Osteoblast (primary cell): Measurements from ENCODE around the gene LRRC18. TPM values are rescaled to one million over a fixed set of nuclear protein-coding genes. Genes with fewer than 3 reads are reported as not detected.

Experiments
- DNase-seq: peaks from one replicate; pipeline ENCODE4 v3.0.0; 2011; ENCODE audit warnings: low spot score, mixed read lengths; ENCODE audit not compliant: insufficient read length; ENCODE audit errors: missing footprints
- H2AFZ ChIP-seq: 2 replicates; pipeline ENCODE4 v1.6.0; 2011; ENCODE audit warnings: mild to moderate bottlenecking, low read length
- H3K27ac ChIP-seq: 2 replicates; pipeline ENCODE4 v1.5.1; 2011; ENCODE audit warnings: mild to moderate bottlenecking, low read depth, low read length, moderate library complexity
- H3K27me3 ChIP-seq: 2 replicates; pipeline ENCODE4 v1.6.0; 2012; ENCODE audit warnings: mild to moderate bottlenecking, control low read depth, inconsistent platforms, low read length, moderate library complexity; ENCODE audit not compliant: insufficient read depth
- H3K36me3 ChIP-seq: 2 replicates; pipeline ENCODE4 v1.5.1; 2011; ENCODE audit warnings: mild to moderate bottlenecking, low read length, control low read depth, moderate library complexity; ENCODE audit not compliant: insufficient read depth
- H3K4me1 ChIP-seq: 2 replicates; pipeline ENCODE4 v1.5.1; 2011; ENCODE audit warnings: mild to moderate bottlenecking, low read length, control low read depth, moderate library complexity; ENCODE audit not compliant: insufficient read depth
- H3K4me2 ChIP-seq: 2 replicates; pipeline ENCODE4 v1.6.0; 2011; ENCODE audit warnings: mild to moderate bottlenecking, low read length; ENCODE audit not compliant: insufficient read depth
- H3K4me3 ChIP-seq: fragments of 200-600 bp; sonication (generic); 3 replicates; pipeline ENCODE4 v1.5.1; 2012; ENCODE audit warnings: mild to moderate bottlenecking, low read length, inconsistent platforms; ENCODE audit not compliant: insufficient read depth
- H3K79me2 ChIP-seq: 2 replicates; pipeline ENCODE4 v1.6.0; 2012; ENCODE audit warnings: mild to moderate bottlenecking, low read length, control low read depth, inconsistent platforms; ENCODE audit not compliant: insufficient read depth
- H3K9me3 ChIP-seq: 2 replicates; pipeline ENCODE4 v1.5.1; 2011; ENCODE audit warnings: low read depth, low read length, control low read depth
- H4K20me1 ChIP-seq: 2 replicates; pipeline ENCODE4 v1.6.0; 2012; ENCODE audit warnings: mild to moderate bottlenecking, low read length, control low read depth; ENCODE audit not compliant: insufficient read depth
- CTCF ChIP-seq: IDR thresholded peaks from 2 replicates; pipeline ENCODE4 v1.5.1; 2011; ENCODE audit warnings: mild to moderate bottlenecking, low read depth, low read length, moderate library complexity; ENCODE audit errors: extremely low read depth
- total RNA-seq: library from RNA; depleted of rRNA; stranded (reverse); fragments of >200 nt; gene quantifications from 2 replicates; pipeline ENCODE4 v1.2.3, GENCODE V29; 2012

Gene LRRC18
- total RNA-seq, 1 donor = not detected

DNA sequence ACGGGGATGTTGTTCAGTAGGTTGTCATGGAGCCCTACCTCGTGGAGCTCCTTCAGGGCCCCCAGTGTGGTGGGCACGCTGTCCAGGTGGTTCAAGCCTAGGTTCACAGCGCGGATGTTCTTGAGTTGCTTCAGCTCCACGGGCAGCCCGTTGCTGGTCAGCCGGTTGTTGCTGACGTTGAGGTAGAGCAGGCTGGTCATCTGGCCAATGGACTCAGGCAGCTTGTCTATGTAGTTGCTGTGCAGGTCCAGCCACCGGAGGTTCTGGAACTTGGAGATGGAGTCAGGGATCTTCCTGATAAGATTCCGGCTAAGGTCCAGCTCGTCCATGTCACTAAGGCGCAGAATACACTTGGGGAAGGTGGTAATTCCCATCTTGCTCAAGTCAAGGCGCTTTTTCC is 26.0 kb downstream of the LRRC18 start:
- H3K4me2 ChIP-seq = no peak overlapping the region
- H3K27ac ChIP-seq = no peak overlapping the region
- no peaks in the 10 kb centered on the region for H3K9me3 ChIP-seq
- H3K4me3 ChIP-seq = no peak overlapping the region
- H3K4me1 ChIP-seq = no peaks in the 10 kb centered on the region
- no peaks in the 10 kb centered on the region for H3K79me2 ChIP-seq
- H3K27me3 ChIP-seq = peaks cover 21% of the 10 kb centered on the region
- H2AFZ ChIP-seq = no peak overlapping the region
- no peak for TF ChIP-seq CTCF
- no peaks in the 10 kb centered on the region for H3K36me3 ChIP-seq
- no peak for DNase-seq
- no peaks in the 10 kb centered on the region for H4K20me1 ChIP-seq

DNA sequence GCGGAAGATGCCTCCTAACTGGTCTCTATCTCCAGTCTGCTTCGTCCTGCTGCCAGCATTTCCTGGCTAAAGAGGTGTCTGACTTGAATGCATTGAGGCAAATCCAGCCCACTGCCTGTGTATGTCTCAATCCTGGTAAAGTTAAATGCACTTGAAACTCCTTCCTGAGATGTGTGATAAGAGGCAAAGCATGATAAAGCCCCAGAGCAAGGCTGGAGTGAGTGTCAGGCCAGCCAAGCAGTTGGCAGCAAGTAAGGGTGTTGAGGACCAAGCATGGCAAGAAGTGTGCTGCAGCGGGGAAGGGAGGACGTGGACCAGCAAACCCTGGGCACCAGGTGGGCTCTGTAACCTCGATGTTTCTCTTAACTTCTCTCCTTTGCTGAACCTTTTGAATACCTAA is 29.1 kb downstream of the LRRC18 start:
- Histone ChIP-seq H3K27me3 (peaks cover 11% of the 10 kb centered on the region), H4K20me1 (no peaks in the 10 kb centered on the region), H3K36me3 (no peaks in the 10 kb centered on the region), H3K4me2 (no peak overlapping the region), H3K9me3 (no peaks in the 10 kb centered on the region), H3K4me3 (no peak overlapping the region), H3K27ac (no peak overlapping the region), H2AFZ (no peak overlapping the region), H3K4me1 (no peaks in the 10 kb centered on the region), H3K79me2 (no peaks in the 10 kb centered on the region)
- no peak for TF ChIP-seq CTCF
- no peak for DNase-seq

- Histone ChIP-seq H3K4me1 (no peaks in the 10 kb centered on the region), H3K27me3 (peaks cover 7% of the 10 kb centered on the region), H3K4me3 (no peak overlapping the region), H3K9me3 (no peaks in the 10 kb centered on the region), H2AFZ (no peak overlapping the region), H3K27ac (no peak overlapping the region), H3K79me2 (no peaks in the 10 kb centered on the region), H4K20me1 (no peaks in the 10 kb centered on the region), H3K36me3 (no peaks in the 10 kb centered on the region), H3K4me2 (no peak overlapping the region)
- DNase-seq = no peak
- no peak for TF ChIP-seq CTCF
Observed at GRCh38 chr10:48907730-48908129, 31.9 kb downstream of the LRRC18 start.

DNA sequence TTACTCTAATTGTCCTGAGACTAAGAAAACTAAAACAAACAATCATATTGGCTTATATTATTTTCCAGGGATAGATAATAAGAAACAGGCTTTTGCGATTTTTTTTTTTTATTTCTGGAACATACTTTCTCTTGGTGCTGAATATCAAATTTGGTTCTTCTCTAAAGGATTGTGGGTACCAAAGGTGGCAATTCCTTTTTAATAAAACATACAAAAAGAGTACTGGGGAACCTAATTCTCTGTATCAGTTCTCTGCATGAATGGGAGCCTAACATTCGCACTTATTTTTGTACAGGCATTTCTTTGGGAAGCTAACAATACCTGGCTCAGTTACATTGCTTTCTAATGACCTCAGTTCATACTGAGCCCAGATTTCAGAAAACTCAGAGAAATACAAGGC is 32.8 kb downstream of the LRRC18 start:
- no peaks in the 10 kb centered on the region for H3K36me3 ChIP-seq
- peaks cover 7% of the 10 kb centered on the region for H3K27me3 ChIP-seq
- H3K4me1 ChIP-seq = no peaks in the 10 kb centered on the region
- no peaks in the 10 kb centered on the region for H4K20me1 ChIP-seq
- H2AFZ ChIP-seq = no peak overlapping the region
- no peaks in the 10 kb centered on the region for H3K79me2 ChIP-seq
- TF ChIP-seq CTCF = no peak
- H3K4me3 ChIP-seq = no peak overlapping the region
- H3K4me2 ChIP-seq = no peak overlapping the region
- H3K27ac ChIP-seq = no peak overlapping the region
- no peaks in the 10 kb centered on the region for H3K9me3 ChIP-seq
- DNase-seq = no peak
